K562 (cell line): ENCODE measurements around the gene NEK2. TPM values are rescaled to one million over a fixed set of nuclear protein-coding genes. Genes with fewer than 3 reads are reported as not detected.

Source experiments
- CBX3 ChIP-seq, 2 experiments: IDR thresholded peaks; 1 replicate in 1 of 2; 2 replicates in 1 of 2; pipeline ENCODE4 v1.6.1; 2012; ENCODE audit warnings: inconsistent platforms in 2 of 2, low read length in 2 of 2, borderline replicate concordance in 1 of 2, control low read depth in 1 of 2
- CCNT2 ChIP-seq: IDR thresholded peaks from 2 replicates; pipeline ENCODE4 v1.6.1; 2011; ENCODE audit warnings: borderline replicate concordance, low read depth, mild to moderate bottlenecking, moderate library complexity, mixed read lengths, low read length; ENCODE audit not compliant: insufficient read length; ENCODE audit errors: extremely low read depth
- CTCF ChIP-seq, 3 experiments: IDR thresholded peaks in 2 of 3; conservative IDR thresholded peaks in 1 of 3; 2 replicates each; pipeline ENCODE4 v1.5.1; 2011 to 2012; ENCODE audit warnings: low read length in 3 of 3, mild to moderate bottlenecking in 3 of 3, control low read depth in 2 of 3, improper control_type of control experiment in 1 of 3, inconsistent platforms in 1 of 3, low read depth in 1 of 3, mixed read lengths in 1 of 3, moderate library complexity in 1 of 3; ENCODE audit not compliant: insufficient read depth in 2 of 3
- DNMT1 ChIP-seq: fragments of 450-650 bp; IDR thresholded peaks from 2 replicates; pipeline ENCODE4 v1.6.1; 2016; ENCODE audit warnings: antibody characterized with exemption, mild to moderate bottlenecking
- GTF3C2 ChIP-seq: IDR thresholded peaks from 3 replicates; pipeline ENCODE4 v1.6.1; 2011; ENCODE audit warnings: borderline replicate concordance, mild to moderate bottlenecking, moderate library complexity; ENCODE audit not compliant: insufficient read length; ENCODE audit errors: extremely low read depth
- HDAC2 ChIP-seq: fragments of 450-650 bp; IDR thresholded peaks from 2 replicates; pipeline ENCODE4 v1.6.1; 2016; ENCODE audit warnings: mild to moderate bottlenecking
- PREB ChIP-seq: sonication (generic); formaldehyde crosslinking; IDR thresholded peaks from 2 replicates; pipeline ENCODE4 v1.8.1; 2023; ENCODE audit warnings: mild to moderate bottlenecking, missing genetic modification reagents
- RBBP5 ChIP-seq: fragments of 200-600 bp; sonication (generic); IDR thresholded peaks from 2 replicates; pipeline ENCODE4 v1.6.1; 2012; ENCODE audit warnings: borderline replicate concordance, mild to moderate bottlenecking, low read length, control low read depth, inconsistent platforms; ENCODE audit not compliant: insufficient read depth, poor library complexity, severe bottlenecking
- TCF15 ChIP-seq: fragments of 250-450 bp; sonication (Bioruptor Pico); IDR thresholded peaks from 2 replicates; pipeline ENCODE4 v1.8.0; 2022; ENCODE audit warnings: moderate library complexity, mild to moderate bottlenecking, inconsistent platforms
- TCF7 ChIP-seq: sonication (generic); IDR thresholded peaks from 2 replicates; pipeline ENCODE4 v1.6.1; 2016; ENCODE audit warnings: antibody characterized with exemption, borderline replicate concordance
- TGIF2 ChIP-seq: sonication (generic); formaldehyde crosslinking; IDR thresholded peaks from 2 replicates; pipeline ENCODE4 v1.8.1; 2022; ENCODE audit warnings: mild to moderate bottlenecking, missing genetic modification reagents, moderate library complexity
- WHSC1 ChIP-seq: IDR thresholded peaks from one replicate; pipeline ENCODE4 v1.6.1; 2012; ENCODE audit warnings: low read length, control low read depth, inconsistent platforms
- ZEB2 ChIP-seq: fragments of 450-650 bp; IDR thresholded peaks from 2 replicates; pipeline ENCODE4 v1.6.1; 2016
- ZNF431 ChIP-seq: sonication (generic); formaldehyde crosslinking; IDR thresholded peaks from 2 replicates; pipeline ENCODE4 v1.8.0; 2022; ENCODE audit warnings: mild to moderate bottlenecking, missing genetic modification reagents
- ZNF518B ChIP-seq: fragments of 250-450 bp; sonication (Bioruptor Pico); IDR thresholded peaks from 2 replicates; pipeline ENCODE4 v1.5.0; 2021; ENCODE audit warnings: mild to moderate bottlenecking, moderate library complexity
- ZNF696 ChIP-seq: fragments of 250-450 bp; sonication (Bioruptor Pico); conservative IDR thresholded peaks from 2 replicates; pipeline ENCODE4 v1.4.0; 2020; ENCODE audit warnings: mild to moderate bottlenecking, moderate library complexity
- ZNF707 ChIP-seq: fragments of 250-450 bp; sonication (Bioruptor Pico); conservative IDR thresholded peaks from 2 replicates; pipeline ENCODE4 v1.8.0; 2022; ENCODE audit warnings: inconsistent platforms, mild to moderate bottlenecking, moderate library complexity
- ZNF785 ChIP-seq: fragments of 250-450 bp; sonication (Bioruptor Pico); IDR thresholded peaks from 2 replicates; pipeline ENCODE4 v1.4.0; 2020; ENCODE audit warnings: mild to moderate bottlenecking
- polyA plus RNA-seq, 8 experiments: library from polyadenylated mRNA; depleted of rRNA in 4 of 8; stranded (reverse) in 5 of 8; unstranded in 3 of 8; fragments of >200 nt; fragmentation: Nextera tagmentation in 2 of 8; fragmentation: Illumina TruSeq in 1 of 8; extraction: Ambion mirVana in 2 of 8; extraction: Trizol in 1 of 8; gene quantifications; 2 replicates each; pipeline versions ENCODE4 v1.2.1 to v1.2.3, GENCODE V29; 2011 to 2014; ENCODE audit warnings: inconsistent platforms in 1 of 8, missing spikeins in 1 of 8
- total RNA-seq, 7 experiments: library from RNA; depleted of rRNA in 6 of 7; stranded (reverse); fragments of >200 nt in 6 of 7; fragmentation: Illumina TruSeq in 2 of 7; extraction: Trizol in 2 of 7; gene quantifications; 2 replicates each; pipeline versions ENCODE4 v1.2.1 to v1.2.3, GENCODE V29; 2011 to 2021; ENCODE audit warnings: low replicate concordance in 1 of 7

NEK2 gene
- total and polyA plus RNA-seq, 9 of the 15 experiments (the other 6 are each of a cell fraction or from before 2014, with no cell fraction given) = 30.0 to 74.7 (median 66.4) TPM

- TF ChIP-seq GTF3C2 = no peak
- TF ChIP-seq TGIF2 (CRISPR knock-in tag) = no peak
- TF ChIP-seq ZNF518B (CRISPR knock-in tag) = no peak
- no peak for TF ChIP-seq DNMT1
- TF ChIP-seq RBBP5 = no peak
- TF ChIP-seq WHSC1 = no peak
- no peak for TF ChIP-seq TCF7
- TF ChIP-seq ZNF696 (CRISPR knock-in tag) = no peak
- peak; percentile 92 to 97 (median 97) for TF ChIP-seq CTCF (IDR thresholded peaks at IDR 0.05 in 2 of 3, conservative IDR thresholded peaks at IDR 0.05 in 1 of 3; ENCODE audit: insufficient read depth in 2 of 3, low read depth in 1 of 3, low read length in 3 of 3)
- TF ChIP-seq CCNT2 = no peak
- no peak for TF ChIP-seq PREB (CRISPR knock-in tag)
- TF ChIP-seq ZNF707 (CRISPR knock-in tag) = no peak
- TF ChIP-seq ZNF785 (CRISPR knock-in tag) = no peak
- TF ChIP-seq ZEB2 = no peak
- TF ChIP-seq TCF15 (CRISPR knock-in tag) = no peak
- no peak for TF ChIP-seq CBX3 (IDR thresholded peaks at IDR 0.05; ENCODE audit: borderline replicate concordance in 1 of 2, low read length in 2 of 2)
- no peak for TF ChIP-seq ZNF431 (CRISPR knock-in tag)
- peak; percentile 97; the same call in 1 of the 2 replicates for TF ChIP-seq HDAC2
Measured at GRCh38 chr1:211680752-211681327, 5.4 kb upstream of the NEK2 start (continued).
